Measurements from ENCODE around the gene PLEKHA6.

DNA sequence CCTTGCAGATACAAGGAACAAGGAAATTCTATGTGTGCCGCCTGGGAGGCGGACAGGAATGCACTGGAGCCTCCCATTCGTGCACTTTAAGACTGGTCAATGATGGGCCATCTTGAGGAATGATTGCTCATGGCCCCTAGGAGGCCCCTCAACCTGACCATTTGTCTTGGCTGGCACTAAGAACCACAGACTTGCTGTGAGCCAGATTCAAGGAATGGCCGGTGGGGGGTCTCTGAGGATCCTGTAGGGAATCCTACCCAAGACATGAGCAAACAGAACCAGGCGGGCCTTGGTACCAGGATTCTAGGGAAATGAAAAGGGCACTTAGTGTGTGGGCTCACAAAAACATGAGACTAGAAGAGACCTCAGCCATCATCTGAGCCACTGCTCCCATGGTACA is 117.8 kb downstream of the PLEKHA6 start:
- TF ChIP-seq POLR2A (IDR thresholded peaks at IDR 0.05), result no peak
- TF ChIP-seq, protein P1, sequence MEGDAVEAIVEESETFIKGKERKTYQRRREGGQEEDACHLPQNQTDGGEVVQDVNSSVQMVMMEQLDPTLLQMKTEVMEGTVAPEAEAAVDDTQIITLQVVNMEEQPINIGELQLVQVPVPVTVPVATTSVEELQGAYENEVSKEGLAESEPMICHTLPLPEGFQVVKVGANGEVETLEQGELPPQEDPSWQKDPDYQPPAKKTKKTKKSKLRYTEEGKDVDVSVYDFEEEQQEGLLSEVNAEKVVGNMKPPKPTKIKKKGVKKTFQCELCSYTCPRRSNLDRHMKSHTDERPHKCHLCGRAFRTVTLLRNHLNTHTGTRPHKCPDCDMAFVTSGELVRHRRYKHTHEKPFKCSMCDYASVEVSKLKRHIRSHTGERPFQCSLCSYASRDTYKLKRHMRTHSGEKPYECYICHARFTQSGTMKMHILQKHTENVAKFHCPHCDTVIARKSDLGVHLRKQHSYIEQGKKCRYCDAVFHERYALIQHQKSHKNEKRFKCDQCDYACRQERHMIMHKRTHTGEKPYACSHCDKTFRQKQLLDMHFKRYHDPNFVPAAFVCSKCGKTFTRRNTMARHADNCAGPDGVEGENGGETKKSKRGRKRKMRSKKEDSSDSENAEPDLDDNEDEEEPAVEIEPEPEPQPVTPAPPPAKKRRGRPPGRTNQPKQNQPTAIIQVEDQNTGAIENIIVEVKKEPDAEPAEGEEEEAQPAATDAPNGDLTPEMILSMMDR (IDR thresholded peaks at IDR 0.05), result no peak
- no peak for TF ChIP-seq EP300 (IDR thresholded peaks at IDR 0.05)
